GM12891 (cell line): Measurements from ENCODE around the gene ATG7.

Experiments
- POLR2A ChIP-seq: IDR thresholded peaks from 2 replicates; pipeline ENCODE4 v1.6.1; 2011; ENCODE audit warnings: low read depth, low read length, control low read depth
- POLR2AphosphoS5 ChIP-seq: IDR thresholded peaks from 2 replicates; pipeline ENCODE4 v1.6.1; 2011; ENCODE audit warnings: low read depth, low read length, control low read depth
- TAF1 ChIP-seq: IDR thresholded peaks from 2 replicates; pipeline ENCODE4 v1.6.1; 2011; ENCODE audit warnings: low read depth, low read length, control low read depth

DNA sequence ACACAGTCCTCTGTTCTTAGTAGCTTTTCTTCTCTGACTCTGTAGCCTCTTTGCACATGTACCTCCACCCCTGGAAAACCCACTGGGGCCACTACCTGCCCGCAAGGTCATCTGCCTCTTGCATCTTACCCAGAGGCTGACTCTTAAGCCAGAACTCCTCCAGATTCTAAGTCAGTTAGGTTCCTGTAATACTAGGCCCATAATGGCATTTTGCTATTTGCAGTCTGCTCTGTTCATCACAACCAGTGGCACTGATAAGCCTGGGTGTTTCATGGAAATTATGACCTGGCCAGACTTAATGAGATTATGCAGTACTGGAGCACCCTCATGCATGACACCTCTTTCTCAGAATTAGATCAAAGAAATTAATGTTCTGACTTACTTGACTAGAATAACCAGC, 31.7 kb upstream of the ATG7 start:
- no peak for TF ChIP-seq TAF1
- no peak for TF ChIP-seq POLR2A
- no peak for TF ChIP-seq POLR2AphosphoS5
